A549 (cell line): Measurements from ENCODE around the gene CFAP91. TPM values are rescaled to one million over a fixed set of nuclear protein-coding genes. Genes with fewer than 3 reads are reported as not detected.

Experiments used
- ATAC-seq, 2 experiments: fragments of 200-7000 bp in 1 of 2; fragments of >200 bp in 1 of 2; cut with Nextera tagmentation in 1 of 2; cut with Tn5 transposase in 1 of 2; 3 replicates each; pipeline versions ENCODE4 v1.8.0 to v1.9.1; 2018 to 2020; ENCODE audit warnings: mild to moderate bottlenecking in 1 of 2, moderate library complexity in 1 of 2
- CTCF ChIA-PET: fragments of 300-600 bp; sonication (Branson Sonifier 250); formaldehyde crosslinking; extraction: SDS; loops from one replicate; lab custom pipeline; 2021; ENCODE audit warnings: antibody characterized with exemption, inconsistent platforms; lab: Yijun Ruan, JAX
- POLR2A ChIA-PET: fragments of 350-600 bp; formaldehyde crosslinking; extraction: SDS; loops from one replicate; lab custom pipeline; 2021; ENCODE audit warnings: antibody characterized with exemption, inconsistent platforms; lab: Yijun Ruan, JAX
- DNase-seq, 2 experiments: peaks; one replicate each; pipeline versions ENCODE4 v3.0.0 to v3.0.0-alpha.2; 2011 to 2016; ENCODE audit warnings: low read depth in 1 of 2, low spot score in 1 of 2
- FAIRE-seq: peaks from 2 replicates; lab custom pipeline; 2011; peaks lifted over from hg19 to GRCh38; lab: Jason Lieb, UNC
- H3K27ac ChIP-seq, 2 experiments: fragments of >200 bp; sonication (Bioruptor Twin); formaldehyde crosslinking; 3 replicates each; pipeline ENCODE4 v1.5.1; 2016 to 2017
- H3K4me1 ChIP-seq: fragments of >200 bp; sonication (Bioruptor Twin); formaldehyde crosslinking; 3 replicates; pipeline ENCODE4 v1.6.1; 2016
- H3K4me2 ChIP-seq: fragments of >200 bp; sonication (Bioruptor Twin); formaldehyde crosslinking; 3 replicates; pipeline ENCODE4 v1.6.1; 2016
- H3K4me3 ChIP-seq: fragments of >200 bp; sonication (Bioruptor Twin); formaldehyde crosslinking; 3 replicates; pipeline ENCODE4 v1.5.1; 2016
- H3K9me3 ChIP-seq: fragments of >200 bp; sonication (Bioruptor Twin); formaldehyde crosslinking; 3 replicates; pipeline ENCODE4 v1.6.1; 2016
- CHD2 ChIP-seq: fragments of 150-350 bp; IDR thresholded peaks from 2 replicates; pipeline ENCODE4 v1.6.1; 2014; ENCODE audit warnings: low read length; ENCODE audit not compliant: partially characterized antibody
- CHD4 ChIP-seq: fragments of 200-600 bp; sonication (generic); IDR thresholded peaks from 2 replicates; pipeline ENCODE4 v1.6.1; 2016; ENCODE audit warnings: antibody characterized with exemption, mild to moderate bottlenecking, borderline replicate concordance
- ESRRA ChIP-seq: fragments of 150-350 bp; IDR thresholded peaks from 2 replicates; pipeline ENCODE4 v1.6.1; 2014; ENCODE audit warnings: mild to moderate bottlenecking, low read length, borderline replicate concordance
- FOSB ChIP-seq: fragments of 250-450 bp; sonication (Bioruptor Pico); IDR thresholded peaks from 2 replicates; pipeline ENCODE4 v1.5.0; 2020; ENCODE audit warnings: mild to moderate bottlenecking, moderate library complexity
- FOXS1 ChIP-seq: fragments of 250-450 bp; sonication (Bioruptor Pico); IDR thresholded peaks from 2 replicates; pipeline ENCODE4 v1.5.0; 2020; ENCODE audit warnings: mild to moderate bottlenecking, moderate library complexity
- HDAC2 ChIP-seq: fragments of 200-600 bp; sonication (generic); IDR thresholded peaks from 2 replicates; pipeline ENCODE4 v1.6.1; 2016
- HOXB13 ChIP-seq: fragments of 250-450 bp; sonication (Bioruptor Pico); IDR thresholded peaks from 2 replicates; pipeline ENCODE4 v1.5.0; 2020; ENCODE audit warnings: low read depth, mild to moderate bottlenecking, moderate library complexity
- HOXB5 ChIP-seq: fragments of 250-450 bp; sonication (Bioruptor Pico); IDR thresholded peaks from 2 replicates; pipeline ENCODE4 v1.5.0; 2020; ENCODE audit warnings: mild to moderate bottlenecking, moderate library complexity
- JUN ChIP-seq, 2 experiments: fragments of >200 bp; sonication (Bioruptor Twin); formaldehyde crosslinking; IDR thresholded peaks; 2 replicates in 1 of 2; 3 replicates in 1 of 2; pipeline ENCODE4 v1.6.1; 2016 to 2017
- MAFK ChIP-seq: fragments of 450-650 bp; IDR thresholded peaks from 2 replicates; pipeline ENCODE4 v1.6.1; 2014; ENCODE audit not compliant: partially characterized antibody
- NFE2L2 ChIP-seq: fragments of 150-350 bp; conservative IDR thresholded peaks from 2 replicates; pipeline ENCODE4 v1.6.1; 2014; ENCODE audit warnings: low read length
- NPAS2 ChIP-seq: fragments of 250-450 bp; sonication (Bioruptor Pico); IDR thresholded peaks from 2 replicates; pipeline ENCODE4 v1.8.0; 2022; ENCODE audit warnings: mild to moderate bottlenecking, moderate library complexity, borderline replicate concordance
- PHF8 ChIP-seq: fragments of 200-600 bp; sonication (generic); IDR thresholded peaks from 2 replicates; pipeline ENCODE4 v1.6.1; 2016; ENCODE audit warnings: low read depth, mild to moderate bottlenecking, antibody characterized with exemption, moderate library complexity, borderline replicate concordance
- POLR2A ChIP-seq: IDR thresholded peaks from 2 replicates; pipeline ENCODE4 v1.6.1; 2012; ENCODE audit warnings: mild to moderate bottlenecking, low read length
- RAD21 ChIP-seq, 2 experiments: fragments of >200 bp in 1 of 2; sonication (Bioruptor Twin) in 1 of 2; formaldehyde crosslinking in 1 of 2; IDR thresholded peaks in 1 of 2; conservative IDR thresholded peaks in 1 of 2; 2 replicates in 1 of 2; 3 replicates in 1 of 2; pipeline ENCODE4 v1.6.1; 2012 to 2018; ENCODE audit warnings: inconsistent platforms in 1 of 2
- SMC3 ChIP-seq: fragments of >200 bp; sonication (Bioruptor Twin); formaldehyde crosslinking; IDR thresholded peaks from 3 replicates; pipeline ENCODE4 v1.6.1; 2018; ENCODE audit warnings: inconsistent platforms
- SREBF2 ChIP-seq: fragments of 450-650 bp; IDR thresholded peaks from 2 replicates; pipeline ENCODE4 v1.6.1; 2014; ENCODE audit warnings: mild to moderate bottlenecking, moderate library complexity
- TFCP2L1 ChIP-seq: fragments of 250-450 bp; sonication (Bioruptor Pico); IDR thresholded peaks from 2 replicates; pipeline ENCODE4 v1.5.0; 2021; ENCODE audit warnings: mild to moderate bottlenecking
- ZFP36 ChIP-seq: fragments of 450-650 bp; IDR thresholded peaks from 2 replicates; pipeline ENCODE4 v1.6.1; 2014; ENCODE audit warnings: borderline replicate concordance; ENCODE audit not compliant: partially characterized antibody
- ZNF302 ChIP-seq: fragments of 250-450 bp; sonication (Bioruptor Pico); IDR thresholded peaks from 2 replicates; pipeline ENCODE4 v1.9.0; 2021; ENCODE audit warnings: inconsistent platforms, mild to moderate bottlenecking, moderate library complexity
- WGBS: methylation state at CpG from one replicate; pipeline ENCODE4 v1.1.6; 2017; ENCODE audit errors: missing lambda C conversion rate; 5-methylcytosine and 5-hydroxymethylcytosine counted together
- polyA plus RNA-seq, 4 experiments: library from polyadenylated mRNA; depleted of rRNA in 3 of 4; stranded (reverse); fragments of >200 nt; fragmentation: RNase III in 1 of 4; extraction: RNeasy Plus Mini Kit Qiagen cat#74134 plus additional on column Dnase treatment in 1 of 4; gene quantifications; 2 replicates in 3 of 4; 3 replicates in 1 of 4; pipeline ENCODE4 v1.2.3, GENCODE V29; 2011 to 2017
- TF ChIP-seq, protein P1 (sequence below): fragments of >200 bp; sonication (Bioruptor Twin); formaldehyde crosslinking; IDR thresholded peaks from 3 replicates; pipeline ENCODE4 v1.5.1; 2016
- TF ChIP-seq, protein P2 (sequence below): IDR thresholded peaks from 2 replicates; pipeline ENCODE4 v1.6.1; 2012
- TF ChIP-seq, protein P3 (sequence below): IDR thresholded peaks from 2 replicates; pipeline ENCODE4 v1.6.1; 2012
- TF ChIP-seq, protein P4 (sequence below): fragments of >200 bp; sonication (Bioruptor Twin); formaldehyde crosslinking; IDR thresholded peaks from 3 replicates; pipeline ENCODE4 v1.6.1; 2016
- TF ChIP-seq, protein P5 (sequence below): IDR thresholded peaks from 2 replicates; pipeline ENCODE4 v1.6.1; 2012; ENCODE audit warnings: low read depth, borderline replicate concordance
- TF ChIP-seq, protein P6 (sequence below): fragments of 200-600 bp; sonication (generic); IDR thresholded peaks from 2 replicates; pipeline ENCODE4 v1.6.1; 2016; ENCODE audit warnings: antibody characterized with exemption, mild to moderate bottlenecking, moderate library complexity
- TF ChIP-seq, protein P7 (sequence below): fragments of >200 bp; sonication (Bioruptor Twin); formaldehyde crosslinking; IDR thresholded peaks from 2 replicates; pipeline ENCODE4 v1.6.1; 2016

The CFAP91 gene
- polyA plus RNA-seq, 2 of the 4 experiments (the other 2 are of a cell fraction) = 0.41 to 1.1 TPM

DNA sequence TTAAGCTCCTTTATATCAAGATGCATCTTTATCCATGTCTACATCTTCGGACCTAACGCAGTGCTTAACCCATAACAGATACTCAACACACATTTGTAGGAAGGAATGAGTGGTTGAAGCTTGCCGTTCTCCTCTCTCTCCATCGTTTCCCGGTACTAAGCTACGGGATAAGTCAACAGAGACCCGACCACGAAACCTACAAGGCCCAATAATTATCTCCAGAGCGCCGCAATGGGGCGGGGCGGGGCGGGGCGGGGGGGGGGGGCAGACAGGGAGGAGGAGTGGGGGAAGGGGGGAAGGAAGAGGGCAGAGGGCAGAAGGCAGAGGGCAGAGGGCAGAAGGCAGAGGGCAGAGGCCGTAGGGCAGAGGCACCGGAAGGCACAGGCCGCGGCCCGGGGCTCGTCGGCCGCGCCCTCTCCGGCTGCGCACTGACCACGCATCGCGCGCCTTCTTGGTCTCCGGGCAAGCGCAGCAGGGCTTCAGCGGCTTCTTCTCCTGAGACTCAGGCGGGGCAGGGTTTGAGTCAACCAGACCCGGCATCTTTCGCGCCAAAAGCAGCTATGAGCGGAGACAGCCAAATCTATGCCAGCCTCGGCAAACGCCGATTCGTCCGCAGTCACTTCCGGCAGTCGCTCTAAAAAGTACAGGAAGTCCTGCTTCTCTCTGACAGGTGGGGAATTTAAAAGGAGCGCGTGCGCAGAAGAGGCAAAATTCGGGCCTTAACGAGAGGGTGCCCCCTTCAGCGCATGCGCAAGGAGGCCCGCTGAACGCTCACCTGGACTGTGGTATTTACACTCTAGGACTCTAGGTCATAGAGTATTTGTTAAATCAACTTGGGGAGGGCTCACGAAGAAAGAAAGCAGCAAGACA is 25.8 kb upstream of the CFAP91 start, which contains the start of gene COX17:
TSS of gene COX17 (minus strand) at position 636 of the 870 bp plus-strand sequence. CDS start at position 540, 96 bp downstream.
- WGBS = 4% methylated on average over 26 of the region's 54 CpGs
- ATAC-seq = peak; percentile 91 to 96
- TF ChIP-seq, protein P1, sequence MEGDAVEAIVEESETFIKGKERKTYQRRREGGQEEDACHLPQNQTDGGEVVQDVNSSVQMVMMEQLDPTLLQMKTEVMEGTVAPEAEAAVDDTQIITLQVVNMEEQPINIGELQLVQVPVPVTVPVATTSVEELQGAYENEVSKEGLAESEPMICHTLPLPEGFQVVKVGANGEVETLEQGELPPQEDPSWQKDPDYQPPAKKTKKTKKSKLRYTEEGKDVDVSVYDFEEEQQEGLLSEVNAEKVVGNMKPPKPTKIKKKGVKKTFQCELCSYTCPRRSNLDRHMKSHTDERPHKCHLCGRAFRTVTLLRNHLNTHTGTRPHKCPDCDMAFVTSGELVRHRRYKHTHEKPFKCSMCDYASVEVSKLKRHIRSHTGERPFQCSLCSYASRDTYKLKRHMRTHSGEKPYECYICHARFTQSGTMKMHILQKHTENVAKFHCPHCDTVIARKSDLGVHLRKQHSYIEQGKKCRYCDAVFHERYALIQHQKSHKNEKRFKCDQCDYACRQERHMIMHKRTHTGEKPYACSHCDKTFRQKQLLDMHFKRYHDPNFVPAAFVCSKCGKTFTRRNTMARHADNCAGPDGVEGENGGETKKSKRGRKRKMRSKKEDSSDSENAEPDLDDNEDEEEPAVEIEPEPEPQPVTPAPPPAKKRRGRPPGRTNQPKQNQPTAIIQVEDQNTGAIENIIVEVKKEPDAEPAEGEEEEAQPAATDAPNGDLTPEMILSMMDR = no peak
- no peak for TF ChIP-seq FOSB (CRISPR knock-in tag)
- peak; percentile 54 for TF ChIP-seq POLR2A
- TF ChIP-seq SREBF2 = no peak
- peak; percentile 71 for TF ChIP-seq PHF8
- TF ChIP-seq, protein P2, sequence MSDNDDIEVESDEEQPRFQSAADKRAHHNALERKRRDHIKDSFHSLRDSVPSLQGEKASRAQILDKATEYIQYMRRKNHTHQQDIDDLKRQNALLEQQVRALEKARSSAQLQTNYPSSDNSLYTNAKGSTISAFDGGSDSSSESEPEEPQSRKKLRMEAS = peak; percentile 73
- no peak for TF ChIP-seq ZFP36
- TF ChIP-seq RAD21 (conservative IDR thresholded peaks at IDR 0.05 in 1 of 2, IDR thresholded peaks at IDR 0.05 in 1 of 2) = 0 out of 5 replicates have a peak, but pooled peaks of 1 of the 2 experiments have one; percentile 14
- TF ChIP-seq, protein P3, sequence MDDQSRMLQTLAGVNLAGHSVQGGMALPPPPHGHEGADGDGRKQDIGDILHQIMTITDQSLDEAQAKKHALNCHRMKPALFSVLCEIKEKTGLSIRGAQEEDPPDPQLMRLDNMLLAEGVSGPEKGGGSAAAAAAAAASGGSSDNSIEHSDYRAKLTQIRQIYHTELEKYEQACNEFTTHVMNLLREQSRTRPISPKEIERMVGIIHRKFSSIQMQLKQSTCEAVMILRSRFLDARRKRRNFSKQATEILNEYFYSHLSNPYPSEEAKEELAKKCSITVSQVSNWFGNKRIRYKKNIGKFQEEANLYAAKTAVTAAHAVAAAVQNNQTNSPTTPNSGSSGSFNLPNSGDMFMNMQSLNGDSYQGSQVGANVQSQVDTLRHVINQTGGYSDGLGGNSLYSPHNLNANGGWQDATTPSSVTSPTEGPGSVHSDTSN = 0 out of 2 replicates have a peak, but pooled peaks have one; percentile 2
- TF ChIP-seq, protein P4, sequence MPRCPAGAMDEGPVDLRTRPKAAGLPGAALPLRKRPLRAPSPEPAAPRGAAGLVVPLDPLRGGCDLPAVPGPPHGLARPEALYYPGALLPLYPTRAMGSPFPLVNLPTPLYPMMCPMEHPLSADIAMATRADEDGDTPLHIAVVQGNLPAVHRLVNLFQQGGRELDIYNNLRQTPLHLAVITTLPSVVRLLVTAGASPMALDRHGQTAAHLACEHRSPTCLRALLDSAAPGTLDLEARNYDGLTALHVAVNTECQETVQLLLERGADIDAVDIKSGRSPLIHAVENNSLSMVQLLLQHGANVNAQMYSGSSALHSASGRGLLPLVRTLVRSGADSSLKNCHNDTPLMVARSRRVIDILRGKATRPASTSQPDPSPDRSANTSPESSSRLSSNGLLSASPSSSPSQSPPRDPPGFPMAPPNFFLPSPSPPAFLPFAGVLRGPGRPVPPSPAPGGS = 0 out of 3 replicates have a peak, but pooled peaks have one; percentile 48
- TF ChIP-seq JUN (IDR thresholded peaks at IDR 0.05) = peak in 1 of 2 experiments; percentile 82; a peak in 3 of 5 replicates
- TF ChIP-seq, protein P5, sequence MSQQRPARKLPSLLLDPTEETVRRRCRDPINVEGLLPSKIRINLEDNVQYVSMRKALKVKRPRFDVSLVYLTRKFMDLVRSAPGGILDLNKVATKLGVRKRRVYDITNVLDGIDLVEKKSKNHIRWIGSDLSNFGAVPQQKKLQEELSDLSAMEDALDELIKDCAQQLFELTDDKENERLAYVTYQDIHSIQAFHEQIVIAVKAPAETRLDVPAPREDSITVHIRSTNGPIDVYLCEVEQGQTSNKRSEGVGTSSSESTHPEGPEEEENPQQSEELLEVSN = peak; percentile 48; the same call in 1 of the 2 replicates
- no peak for TF ChIP-seq HOXB5 (CRISPR knock-in tag)
- no peak for TF ChIP-seq NFE2L2
- no peak for TF ChIP-seq ESRRA
- TF ChIP-seq HDAC2 = no peak
- no peak for TF ChIP-seq CHD2
- TF ChIP-seq MAFK = no peak
- peak; percentile 85 for FAIRE-seq
- POLR2A ChIA-PET = interaction anchor here (1.0 to 1.2 kb wide), 3 partner anchors 14 to 179 kb away, joined by 3 to 8 read pairs (median 3); partner anchors contain the start of gene TIMMDC1
- Histone ChIP-seq H3K4me2 (peak within 1 kb of the TSS; percentile 95), H3K9me3 (no peaks in the 10 kb centered on the region), H3K4me3 (peak within 1 kb of the TSS; percentile 70), H3K4me1 (peaks cover 14% of the 10 kb centered on the region; the same call in 2 of the 3 replicates), H3K27ac (peak within 1 kb of the TSS; percentile 81 to 86)
- CTCF ChIA-PET = interaction anchor here (0.6 to 1.5 kb wide), 6 partner anchors 13 to 795 kb away, joined by 3 to 4 read pairs (median 4); partner anchors contain the start of gene CD80
- DNase-seq = peak; percentile 96 to 98

DNA sequence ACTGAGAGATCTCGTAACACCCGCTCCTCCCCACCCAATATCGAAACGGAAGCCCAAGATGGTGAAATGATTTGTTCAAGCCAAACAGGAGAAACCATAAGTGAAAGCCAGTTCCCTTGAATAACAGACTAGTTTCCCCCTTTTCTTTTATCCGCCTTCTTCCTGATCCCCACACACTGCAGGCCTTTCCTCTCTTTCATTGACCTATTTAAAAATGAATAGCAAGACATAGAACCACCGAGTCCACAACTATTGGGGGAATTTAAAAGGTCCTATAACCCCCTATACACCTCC is 25.2 kb upstream of the CFAP91 start:
- Histone ChIP-seq H3K4me2 (peak overlapping the region; percentile 73), H3K27ac (peak overlapping the region; percentile 81 to 86), H3K4me3 (peak overlapping the region; percentile 70), H3K4me1 (peaks cover 14% of the 10 kb centered on the region; the same call in 2 of the 3 replicates), H3K9me3 (no peaks in the 10 kb centered on the region)
- CTCF ChIA-PET = interaction anchor here (1.1 kb wide), 1 partner anchor 402 kb away, joined by 4 read pairs; no protein-coding TSS in a partner anchor
- DNase-seq (no peak), FAIRE-seq (no peak), ATAC-seq (peak; percentile 2 to 3; a peak in 2 of 6 replicates)
- WGBS = 14% methylated on average over 6 of the region's 6 CpGs
- POLR2A ChIA-PET = interaction anchor here (1.0 to 1.2 kb wide), 2 partner anchors 98 to 179 kb away, joined by 3 to 8 read pairs; partner anchors contain the start of gene TIMMDC1
- no peak for TF ChIP-seq HOXB13
- TF ChIP-seq CHD2 = no peak
- no peak for TF ChIP-seq FOXS1 (CRISPR knock-in tag)
- TF ChIP-seq FOSB (CRISPR knock-in tag) = no peak
- TF ChIP-seq, protein P6, sequence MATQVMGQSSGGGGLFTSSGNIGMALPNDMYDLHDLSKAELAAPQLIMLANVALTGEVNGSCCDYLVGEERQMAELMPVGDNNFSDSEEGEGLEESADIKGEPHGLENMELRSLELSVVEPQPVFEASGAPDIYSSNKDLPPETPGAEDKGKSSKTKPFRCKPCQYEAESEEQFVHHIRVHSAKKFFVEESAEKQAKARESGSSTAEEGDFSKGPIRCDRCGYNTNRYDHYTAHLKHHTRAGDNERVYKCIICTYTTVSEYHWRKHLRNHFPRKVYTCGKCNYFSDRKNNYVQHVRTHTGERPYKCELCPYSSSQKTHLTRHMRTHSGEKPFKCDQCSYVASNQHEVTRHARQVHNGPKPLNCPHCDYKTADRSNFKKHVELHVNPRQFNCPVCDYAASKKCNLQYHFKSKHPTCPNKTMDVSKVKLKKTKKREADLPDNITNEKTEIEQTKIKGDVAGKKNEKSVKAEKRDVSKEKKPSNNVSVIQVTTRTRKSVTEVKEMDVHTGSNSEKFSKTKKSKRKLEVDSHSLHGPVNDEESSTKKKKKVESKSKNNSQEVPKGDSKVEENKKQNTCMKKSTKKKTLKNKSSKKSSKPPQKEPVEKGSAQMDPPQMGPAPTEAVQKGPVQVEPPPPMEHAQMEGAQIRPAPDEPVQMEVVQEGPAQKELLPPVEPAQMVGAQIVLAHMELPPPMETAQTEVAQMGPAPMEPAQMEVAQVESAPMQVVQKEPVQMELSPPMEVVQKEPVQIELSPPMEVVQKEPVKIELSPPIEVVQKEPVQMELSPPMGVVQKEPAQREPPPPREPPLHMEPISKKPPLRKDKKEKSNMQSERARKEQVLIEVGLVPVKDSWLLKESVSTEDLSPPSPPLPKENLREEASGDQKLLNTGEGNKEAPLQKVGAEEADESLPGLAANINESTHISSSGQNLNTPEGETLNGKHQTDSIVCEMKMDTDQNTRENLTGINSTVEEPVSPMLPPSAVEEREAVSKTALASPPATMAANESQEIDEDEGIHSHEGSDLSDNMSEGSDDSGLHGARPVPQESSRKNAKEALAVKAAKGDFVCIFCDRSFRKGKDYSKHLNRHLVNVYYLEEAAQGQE = no peak
- TF ChIP-seq NPAS2 (CRISPR knock-in tag) = no peak
- TF ChIP-seq CHD4 = no peak
- TF ChIP-seq ZNF302 = no peak
- TF ChIP-seq TFCP2L1 (CRISPR knock-in tag) = no peak
- TF ChIP-seq SMC3 = no peak
- TF ChIP-seq, protein P7, sequence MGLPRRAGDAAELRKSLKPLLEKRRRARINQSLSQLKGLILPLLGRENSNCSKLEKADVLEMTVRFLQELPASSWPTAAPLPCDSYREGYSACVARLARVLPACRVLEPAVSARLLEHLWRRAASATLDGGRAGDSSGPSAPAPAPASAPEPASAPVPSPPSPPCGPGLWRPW = no peak
